HepG2 (cell line): ENCODE data around the gene CCL1. TPM values are rescaled to one million over a fixed set of nuclear protein-coding genes. Genes with fewer than 3 reads are reported as not detected.

Source experiments
- ARNT2 ChIP-seq: sonication (generic); formaldehyde crosslinking; IDR thresholded peaks from 2 replicates; pipeline ENCODE4 v1.8.0; 2022; ENCODE audit warnings: mild to moderate bottlenecking, low read depth, missing genetic modification reagents, moderate library complexity
- ATRX ChIP-seq: sonication (generic); formaldehyde crosslinking; IDR thresholded peaks from 2 replicates; pipeline ENCODE4 v1.4.0; 2020; ENCODE audit warnings: missing genetic modification reagents, borderline replicate concordance
- FOXO1 ChIP-seq: sonication (generic); formaldehyde crosslinking; IDR thresholded peaks from 2 replicates; pipeline ENCODE4 v1.4.0; 2020; ENCODE audit warnings: missing genetic modification reagents
- HES4 ChIP-seq: sonication (generic); formaldehyde crosslinking; IDR thresholded peaks from 2 replicates; pipeline ENCODE4 v1.9.0; 2021; ENCODE audit warnings: mild to moderate bottlenecking, missing genetic modification reagents, borderline replicate concordance
- HMGA1 ChIP-seq: sonication (generic); formaldehyde crosslinking; conservative IDR thresholded peaks from 2 replicates; pipeline ENCODE4 v1.4.0; 2020; ENCODE audit warnings: missing genetic modification reagents
- HOXA3 ChIP-seq: sonication (generic); formaldehyde crosslinking; IDR thresholded peaks from 2 replicates; pipeline ENCODE4 v1.5.0; 2020; ENCODE audit warnings: missing genetic modification reagents
- JARID2 ChIP-seq: sonication (generic); formaldehyde crosslinking; IDR thresholded peaks from 2 replicates; pipeline ENCODE4 v1.8.1; 2023; ENCODE audit warnings: missing genetic modification reagents, inconsistent platforms; ENCODE audit not compliant: insufficient replicate concordance
- NCOA1 ChIP-seq: sonication (generic); formaldehyde crosslinking; IDR thresholded peaks from 2 replicates; pipeline ENCODE4 v1.9.0; 2021; ENCODE audit warnings: missing genetic modification reagents
- NFE2 ChIP-seq: sonication (generic); formaldehyde crosslinking; IDR thresholded peaks from 2 replicates; pipeline ENCODE4 v1.4.0; 2020; ENCODE audit warnings: missing genetic modification reagents
- NR3C1 ChIP-seq: sonication (generic); formaldehyde crosslinking; IDR thresholded peaks from 2 replicates; pipeline ENCODE4 v1.4.0; 2020; ENCODE audit warnings: missing genetic modification reagents
- PCBP2 ChIP-seq: fragments of 200-400 bp; formaldehyde crosslinking; optimal IDR thresholded peaks from 2 replicates; pipeline ENCODE3; 2018; ENCODE audit warnings: low read length, low read depth; ENCODE audit not compliant: poor library complexity, severe bottlenecking
- TRAFD1 ChIP-seq: sonication (generic); formaldehyde crosslinking; IDR thresholded peaks from 2 replicates; pipeline ENCODE4 v1.5.1; 2020; ENCODE audit warnings: missing genetic modification reagents, mild to moderate bottlenecking, borderline replicate concordance
- ZBTB10 ChIP-seq: sonication (generic); formaldehyde crosslinking; IDR thresholded peaks from 2 replicates; pipeline ENCODE4 v1.4.0; 2020; ENCODE audit warnings: missing genetic modification reagents, borderline replicate concordance
- ZBTB44 ChIP-seq: sonication (generic); formaldehyde crosslinking; IDR thresholded peaks from 2 replicates; pipeline ENCODE4 v1.4.0; 2020; ENCODE audit warnings: missing genetic modification reagents
- ZNF12 ChIP-seq: sonication (generic); formaldehyde crosslinking; IDR thresholded peaks from 2 replicates; pipeline ENCODE4 v1.5.0; 2020; ENCODE audit warnings: missing genetic modification reagents
- ZNF337 ChIP-seq: sonication (generic); formaldehyde crosslinking; IDR thresholded peaks from 2 replicates; pipeline ENCODE4 v1.5.1; 2020; ENCODE audit warnings: missing genetic modification reagents, low read depth, mild to moderate bottlenecking, borderline replicate concordance
- ZNF547 ChIP-seq: sonication (generic); formaldehyde crosslinking; IDR thresholded peaks from 2 replicates; pipeline ENCODE4 v1.5.1; 2020; ENCODE audit warnings: mild to moderate bottlenecking, missing genetic modification reagents
- ZNF766 ChIP-seq: sonication (generic); formaldehyde crosslinking; IDR thresholded peaks from 2 replicates; pipeline ENCODE4 v1.5.0; 2020; ENCODE audit warnings: missing genetic modification reagents, borderline replicate concordance
- ZNF800 ChIP-seq: sonication (generic); formaldehyde crosslinking; IDR thresholded peaks from 2 replicates; pipeline ENCODE4 v1.4.0; 2020; ENCODE audit warnings: missing genetic modification reagents
- polyA plus RNA-seq, 8 experiments: library from polyadenylated mRNA; depleted of rRNA in 3 of 8; stranded (reverse) in 7 of 8; unstranded in 1 of 8; fragments of >200 nt; fragmentation: Illumina TruSeq in 4 of 8; extraction: Trizol in 4 of 8; gene quantifications; 2 replicates each; pipeline versions ENCODE4 v1.2.1 to v1.2.3, GENCODE V29; 2011 to 2016; ENCODE audit warnings: low read depth in 4 of 8, missing spikeins in 1 of 8, mixed read lengths in 1 of 8; ENCODE audit not compliant: insufficient read depth in 1 of 8
- total RNA-seq, 5 experiments: library from RNA; depleted of rRNA; stranded (reverse); fragments of >200 nt; fragmentation: Illumina TruSeq; extraction: Trizol; gene quantifications; 2 replicates each; pipeline ENCODE4 v1.2.3, GENCODE V29; 2016; ENCODE audit warnings: low read depth in 1 of 5

CCL1 gene
- total and polyA plus RNA-seq, 2 of the 13 experiments (the other 11 are each of a cell fraction or from before 2014, with no cell fraction given): not detected

GRCh38 chr17:34368946-34369500, 6.0 kb upstream of the CCL1 start (continued):
- TF ChIP-seq TRAFD1 (CRISPR knock-in tag) (no peak), ZBTB44 (CRISPR knock-in tag) (no peak), HOXA3 (CRISPR knock-in tag) (no peak), ZNF766 (no peak), ZBTB10 (CRISPR knock-in tag) (no peak), NCOA1 (no peak), PCBP2 (no peak), ZNF800 (CRISPR knock-in tag) (no peak), ATRX (CRISPR knock-in tag) (no peak), FOXO1 (CRISPR knock-in tag) (peak; percentile 41; the same call in 1 of the 2 replicates), NR3C1 (CRISPR knock-in tag) (no peak), ZNF337 (CRISPR knock-in tag) (no peak), JARID2 (CRISPR knock-in tag) (no peak), ZNF12 (no peak), HMGA1 (CRISPR knock-in tag) (no peak), HES4 (CRISPR knock-in tag) (no peak), NFE2 (no peak), ZNF547 (CRISPR knock-in tag) (no peak), ARNT2 (no peak)
